OCI-LY7 (cell line): Measurements from ENCODE around the gene GPRC5C.

Experiments
- CTCF ChIP-seq: fragments of 200-600 bp; sonication (generic); conservative IDR thresholded peaks from 2 replicates; pipeline ENCODE4 v1.5.1; 2014; ENCODE audit warnings: mild to moderate bottlenecking, antibody characterized with exemption, low read length, moderate library complexity, mixed read lengths
- EZH2phosphoT487 ChIP-seq: fragments of 200-600 bp; sonication (generic); IDR thresholded peaks from 2 replicates; pipeline ENCODE4 v1.6.1; 2018; ENCODE audit warnings: low read depth, borderline replicate concordance, mild to moderate bottlenecking, mixed run types, antibody characterized with exemption, low read length, moderate library complexity, mixed read lengths

GRCh38 chr17:74459622-74460021 lies 27.7 kb downstream of the GPRC5C start:
- TF ChIP-seq CTCF, result no peak
- no peak for TF ChIP-seq EZH2phosphoT487
